ENCODE data around the gene CDC42SE2. TPM values are rescaled to one million over a fixed set of nuclear protein-coding genes. Genes with fewer than 3 reads are reported as not detected.
"Not testable (repeated sequence)": the region's sequence is repeated elsewhere in the genome, so short reads cannot be mapped to it uniquely, and the experiment has no call there.

CDC42SE2 gene
- total RNA-seq, 1 donor from 2014 or later: 23.6 TPM

DNA sequence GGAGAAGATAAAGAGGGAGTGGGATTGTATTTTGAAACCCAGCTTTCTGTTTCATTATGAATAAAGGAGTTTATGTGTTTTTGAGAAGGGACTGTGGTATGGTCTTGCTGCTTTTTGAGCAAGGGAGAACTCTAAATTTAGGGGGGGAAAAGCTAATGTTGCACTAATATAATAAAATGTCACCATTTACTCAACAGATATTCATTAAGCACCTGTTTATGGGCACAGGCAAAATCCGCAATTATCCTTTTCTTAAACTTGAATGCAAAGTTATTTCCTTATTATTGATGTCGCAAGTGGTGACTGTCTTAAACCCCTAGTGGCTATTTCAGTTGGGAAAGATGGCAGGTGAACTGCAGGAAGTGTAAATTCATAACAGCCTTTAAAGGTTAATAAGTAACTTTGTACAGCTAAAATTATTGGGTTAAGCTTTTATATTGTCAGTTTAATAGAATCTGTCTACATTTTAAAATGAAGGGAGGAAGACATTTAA is 1.5 kb downstream of the CDC42SE2 start:
- Mint-ChIP-seq H3K4me1 (peaks cover 18% of the 10 kb centered on the region), H3K4me3 (peak overlapping the region; percentile 92), H3K27ac (peak overlapping the region; percentile 69)

DNA sequence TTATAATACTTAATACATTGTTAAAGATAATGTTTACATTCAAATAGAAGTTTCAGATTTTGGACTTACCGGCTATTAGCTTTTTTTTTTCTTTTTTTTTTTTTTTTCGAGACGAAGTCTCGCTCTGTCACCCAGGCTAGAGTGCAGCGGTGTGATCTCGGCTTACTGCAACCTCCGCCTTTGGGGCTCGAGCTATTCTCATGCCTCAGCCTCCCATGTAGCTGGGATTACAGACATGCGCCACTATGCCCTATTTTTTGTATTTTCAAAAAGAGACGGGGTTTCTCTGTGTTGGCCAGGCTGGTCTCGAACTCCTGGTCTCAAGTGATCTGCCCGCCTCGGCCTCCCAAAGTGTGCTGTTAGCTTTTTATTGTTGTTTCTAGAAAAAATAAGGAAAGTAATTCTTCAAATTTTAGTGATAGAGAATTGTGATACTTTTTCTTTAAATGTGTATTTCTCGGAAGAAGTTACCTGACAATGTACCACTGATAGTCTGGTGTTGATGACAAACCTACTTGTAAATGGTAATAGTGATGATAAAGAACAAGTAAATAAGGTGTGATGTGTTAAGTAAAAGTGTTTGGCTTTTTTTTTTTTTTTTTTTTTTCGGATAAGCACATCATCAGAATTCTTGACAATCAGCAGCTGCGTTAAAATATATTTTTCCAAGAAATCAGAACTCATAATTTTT is 2.7 kb downstream of the CDC42SE2 start:
- Mint-ChIP-seq H3K9me3 (no peaks in the 10 kb centered on the region), H3K27me3 (ENCODE audit: low read depth) (no peaks in the 10 kb centered on the region), H3K27ac (no peak overlapping the region), H3K36me3 (no peaks in the 10 kb centered on the region), H3K4me1 (peaks cover 23% of the 10 kb centered on the region), H3K4me3 (no peak overlapping the region)
- no peak for DNase-seq (ENCODE audit: low spot score in 2 of 2, unreplicated experiment in 2 of 2)
- TF ChIP-seq, protein P1, sequence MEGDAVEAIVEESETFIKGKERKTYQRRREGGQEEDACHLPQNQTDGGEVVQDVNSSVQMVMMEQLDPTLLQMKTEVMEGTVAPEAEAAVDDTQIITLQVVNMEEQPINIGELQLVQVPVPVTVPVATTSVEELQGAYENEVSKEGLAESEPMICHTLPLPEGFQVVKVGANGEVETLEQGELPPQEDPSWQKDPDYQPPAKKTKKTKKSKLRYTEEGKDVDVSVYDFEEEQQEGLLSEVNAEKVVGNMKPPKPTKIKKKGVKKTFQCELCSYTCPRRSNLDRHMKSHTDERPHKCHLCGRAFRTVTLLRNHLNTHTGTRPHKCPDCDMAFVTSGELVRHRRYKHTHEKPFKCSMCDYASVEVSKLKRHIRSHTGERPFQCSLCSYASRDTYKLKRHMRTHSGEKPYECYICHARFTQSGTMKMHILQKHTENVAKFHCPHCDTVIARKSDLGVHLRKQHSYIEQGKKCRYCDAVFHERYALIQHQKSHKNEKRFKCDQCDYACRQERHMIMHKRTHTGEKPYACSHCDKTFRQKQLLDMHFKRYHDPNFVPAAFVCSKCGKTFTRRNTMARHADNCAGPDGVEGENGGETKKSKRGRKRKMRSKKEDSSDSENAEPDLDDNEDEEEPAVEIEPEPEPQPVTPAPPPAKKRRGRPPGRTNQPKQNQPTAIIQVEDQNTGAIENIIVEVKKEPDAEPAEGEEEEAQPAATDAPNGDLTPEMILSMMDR (IDR thresholded peaks at IDR 0.05; ENCODE audit: unreplicated experiment): no peak

More for the DNA sequence above, 1.5 kb downstream of the CDC42SE2 start:
- Mint-ChIP-seq H3K9me3 (no peaks in the 10 kb centered on the region), H3K36me3 (no peaks in the 10 kb centered on the region), H3K27me3 (ENCODE audit: low read depth) (no peaks in the 10 kb centered on the region)
- TF ChIP-seq, protein P1 (IDR thresholded peaks at IDR 0.05; ENCODE audit: unreplicated experiment): no peak
- DNase-seq (ENCODE audit: low spot score in 2 of 2, unreplicated experiment in 2 of 2): no peak

DNA sequence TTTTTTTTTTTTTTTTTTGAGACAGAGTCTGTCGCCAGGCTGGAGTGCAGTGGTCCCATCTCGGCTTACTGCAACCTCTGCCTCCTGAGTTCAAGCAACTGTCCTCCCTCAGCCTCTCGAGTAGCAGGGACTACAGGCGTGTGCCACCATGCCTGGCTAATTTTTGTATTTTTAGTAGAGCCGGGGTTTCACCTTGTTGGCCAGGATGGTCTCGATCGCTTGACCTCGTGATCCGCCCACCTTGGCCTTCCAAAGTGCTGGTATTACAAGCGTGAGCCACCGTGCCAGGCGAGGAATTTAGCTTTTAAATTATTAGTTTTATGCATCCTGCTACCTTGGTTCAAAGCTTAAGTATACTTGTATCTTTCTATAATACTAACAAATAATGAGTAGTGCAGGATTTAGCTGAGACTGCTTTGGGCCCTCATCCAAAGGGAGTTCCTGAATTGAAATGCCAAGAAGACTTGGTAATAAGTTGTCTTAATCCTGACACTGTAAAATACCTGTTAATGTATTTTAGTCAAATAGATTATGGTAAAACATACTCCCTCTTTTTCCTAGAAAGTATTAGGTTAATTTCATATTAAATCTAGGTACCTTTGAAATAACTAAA is 5.0 kb downstream of the CDC42SE2 start:
- H3K36me3 Mint-ChIP-seq: no peaks in the 10 kb centered on the region
- DNase-seq (ENCODE audit: low spot score in 2 of 2, unreplicated experiment in 2 of 2): no peak

DNA sequence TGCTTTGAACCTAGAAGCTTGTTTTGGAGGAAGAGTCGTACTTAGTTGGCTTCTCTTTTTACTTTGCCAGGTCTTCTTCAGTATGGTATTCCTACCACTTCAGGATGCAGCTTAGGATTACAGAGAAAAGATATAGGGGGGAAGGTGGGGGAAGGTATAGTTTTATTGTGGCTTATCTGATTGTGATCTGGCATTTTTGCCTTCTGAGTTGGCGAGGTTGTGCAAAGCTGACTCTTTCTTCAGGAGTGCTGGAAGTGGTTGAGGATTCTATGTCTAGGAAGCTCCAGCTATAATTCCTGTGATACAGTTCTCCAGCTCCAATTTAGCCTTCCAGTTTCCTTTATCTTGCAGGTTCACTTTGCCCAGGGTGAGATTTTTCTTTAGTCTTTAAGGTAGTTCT is 7.0 kb downstream of the CDC42SE2 start:
- H3K4me1 Mint-ChIP-seq: peaks cover 17% of the 10 kb centered on the region
- H3K4me3 Mint-ChIP-seq: no peak overlapping the region
- H3K9me3 Mint-ChIP-seq: no peaks in the 10 kb centered on the region
- TF ChIP-seq, protein P1 (IDR thresholded peaks at IDR 0.05; ENCODE audit: unreplicated experiment): no peak
- no peaks in the 10 kb centered on the region for H3K36me3 Mint-ChIP-seq
- H3K27me3 Mint-ChIP-seq (ENCODE audit: low read depth): no peaks in the 10 kb centered on the region
- DNase-seq (ENCODE audit: low spot score in 2 of 2, unreplicated experiment in 2 of 2): no peak
- H3K27ac Mint-ChIP-seq: no peak overlapping the region

More for the DNA sequence above, 5.0 kb downstream of the CDC42SE2 start:
- no peak overlapping the region for H3K27ac Mint-ChIP-seq
- H3K4me1 Mint-ChIP-seq: peaks cover 21% of the 10 kb centered on the region
- H3K9me3 Mint-ChIP-seq: no peaks in the 10 kb centered on the region
- no peak overlapping the region for H3K4me3 Mint-ChIP-seq
- TF ChIP-seq, protein P1 (IDR thresholded peaks at IDR 0.05; ENCODE audit: unreplicated experiment): no peak
- no peaks in the 10 kb centered on the region for H3K27me3 Mint-ChIP-seq (ENCODE audit: low read depth)

DNA sequence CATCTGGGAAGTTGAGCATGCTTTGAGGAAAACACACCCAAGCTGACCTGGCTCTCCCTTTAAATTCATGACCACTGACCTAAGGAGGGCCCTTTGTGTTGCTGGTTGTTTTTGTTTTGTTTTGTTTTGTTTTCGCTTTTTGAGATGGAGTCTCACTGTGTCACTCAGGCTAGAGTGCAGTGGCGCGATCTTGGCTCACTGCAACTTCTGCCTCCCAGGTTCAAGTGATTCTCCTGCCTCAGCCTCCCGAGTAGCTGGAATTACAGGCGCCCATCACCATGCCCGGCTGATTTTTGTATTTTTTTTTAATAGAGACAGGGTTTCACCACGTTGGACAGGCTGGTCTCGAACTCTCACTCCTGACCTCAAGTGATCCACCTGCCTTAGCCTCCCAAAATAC is 8.0 kb downstream of the CDC42SE2 start:
- H3K27ac Mint-ChIP-seq; H3K36me3 Mint-ChIP-seq; H3K4me3 Mint-ChIP-seq; DNase-seq (ENCODE audit: low spot score in 2 of 2, unreplicated experiment in 2 of 2); H3K9me3 Mint-ChIP-seq; H3K27me3 Mint-ChIP-seq (ENCODE audit: low read depth): not testable (repeated sequence)
- H3K4me1 Mint-ChIP-seq: peaks cover 14% of the 10 kb centered on the region

DNA sequence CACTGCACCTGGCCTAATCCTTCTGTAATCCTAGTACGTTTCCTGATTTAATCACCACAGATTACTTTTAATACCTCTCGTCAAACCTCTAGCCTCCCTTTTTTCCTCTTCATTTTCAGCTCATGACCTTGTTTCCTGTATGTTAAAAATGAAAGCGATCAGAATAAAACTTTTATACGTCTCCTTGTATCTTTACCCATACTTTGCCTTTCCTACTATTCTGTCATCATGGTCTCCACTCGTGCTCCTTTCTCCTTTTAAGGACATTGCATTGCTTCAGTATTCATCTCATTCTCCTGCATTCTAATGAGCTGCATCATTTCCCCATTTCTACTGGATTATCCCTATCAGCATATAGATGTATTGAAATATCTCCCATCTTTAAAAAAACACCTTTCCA is 8.5 kb downstream of the CDC42SE2 start:
- no peak for DNase-seq (ENCODE audit: low spot score in 2 of 2, unreplicated experiment in 2 of 2)
- peaks cover 13% of the 10 kb centered on the region for H3K4me1 Mint-ChIP-seq
- H3K9me3 Mint-ChIP-seq: no peaks in the 10 kb centered on the region
- no peak overlapping the region for H3K27ac Mint-ChIP-seq
- TF ChIP-seq, protein P1 (IDR thresholded peaks at IDR 0.05; ENCODE audit: unreplicated experiment): no peak
- no peak overlapping the region for H3K4me3 Mint-ChIP-seq
- H3K27me3 Mint-ChIP-seq (ENCODE audit: low read depth): no peaks in the 10 kb centered on the region
- H3K36me3 Mint-ChIP-seq: no peaks in the 10 kb centered on the region
